Motor neuron (in vitro differentiated cells): ENCODE data around the gene SLC2A13. TPM values are rescaled to one million over a fixed set of nuclear protein-coding genes. Genes with fewer than 3 reads are reported as not detected.

ENCODE experiments used
- total RNA-seq, 8 experiments: library from RNA; unstranded; fragments of 300-600 nt; gene quantifications; 2 replicates each; pipeline versions ENCODE4 v1.2.3 to v1.2.4, GENCODE V29; 2022

SLC2A13 gene
- total RNA-seq, 8 experiments from 2014 or later, result 4.0 to 26.7 (median 7.4) TPM

Other genes starting within 250 kb of the SLC2A13 start
- 1 to 10 TPM in 2 of 8 experiments, under 1 TPM in 5, not detected in 1; 0.17 to 3.4 (median 0.57) TPM for gene LRRK2, start 118.9 kb upstream of the SLC2A13 start, total RNA-seq